Activated naive CD4-positive, alpha-beta T cell treated with anti-CD3 and anti-CD28 coated beads, Interleukin-2, amount 50 U/mL, for 16 hours (primary cell): Measurements from ENCODE around the gene ITIH5.
"Not testable (repeated sequence)": the region's sequence is repeated elsewhere in the genome, so short reads cannot be mapped to it uniquely, and the experiment has no call there.

ENCODE experiments used
- DNase-seq: peaks from one replicate; pipeline ENCODE4 v3.0.0-alpha.2; 2020

ITIH5 gene

DNA sequence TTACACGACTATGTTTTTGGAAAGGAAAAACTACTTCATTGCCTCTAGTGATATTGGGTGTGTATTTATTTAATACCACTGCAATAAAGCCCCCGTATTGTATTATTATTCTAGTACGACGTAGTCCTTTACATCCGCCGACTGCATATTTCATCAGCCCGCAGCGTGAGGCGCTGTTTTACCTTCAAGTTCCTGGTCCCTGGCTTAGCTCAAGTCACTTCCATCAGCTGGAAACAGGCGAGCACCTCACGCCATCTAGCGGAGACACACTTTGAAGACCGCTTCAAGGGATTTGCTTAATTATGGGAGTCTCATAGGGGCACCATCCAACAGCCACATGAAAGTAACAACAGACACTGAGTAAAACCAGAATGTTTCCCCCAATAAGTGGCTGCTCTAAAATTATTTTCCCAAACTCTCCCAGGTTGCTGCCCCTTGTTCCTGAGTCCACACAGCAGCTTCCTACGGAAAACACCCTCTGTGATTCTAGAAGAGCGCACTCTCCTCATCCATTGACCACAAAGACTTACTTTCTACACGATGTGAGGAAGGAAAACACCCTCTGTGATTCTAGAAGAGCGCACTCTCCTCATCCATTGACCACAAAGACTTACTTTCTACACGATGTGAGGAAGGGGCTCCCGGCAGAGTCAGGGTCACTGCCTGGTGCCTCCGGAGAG, 20.6 kb upstream of the ITIH5 start:
- DNase-seq = peak; percentile 76

DNA sequence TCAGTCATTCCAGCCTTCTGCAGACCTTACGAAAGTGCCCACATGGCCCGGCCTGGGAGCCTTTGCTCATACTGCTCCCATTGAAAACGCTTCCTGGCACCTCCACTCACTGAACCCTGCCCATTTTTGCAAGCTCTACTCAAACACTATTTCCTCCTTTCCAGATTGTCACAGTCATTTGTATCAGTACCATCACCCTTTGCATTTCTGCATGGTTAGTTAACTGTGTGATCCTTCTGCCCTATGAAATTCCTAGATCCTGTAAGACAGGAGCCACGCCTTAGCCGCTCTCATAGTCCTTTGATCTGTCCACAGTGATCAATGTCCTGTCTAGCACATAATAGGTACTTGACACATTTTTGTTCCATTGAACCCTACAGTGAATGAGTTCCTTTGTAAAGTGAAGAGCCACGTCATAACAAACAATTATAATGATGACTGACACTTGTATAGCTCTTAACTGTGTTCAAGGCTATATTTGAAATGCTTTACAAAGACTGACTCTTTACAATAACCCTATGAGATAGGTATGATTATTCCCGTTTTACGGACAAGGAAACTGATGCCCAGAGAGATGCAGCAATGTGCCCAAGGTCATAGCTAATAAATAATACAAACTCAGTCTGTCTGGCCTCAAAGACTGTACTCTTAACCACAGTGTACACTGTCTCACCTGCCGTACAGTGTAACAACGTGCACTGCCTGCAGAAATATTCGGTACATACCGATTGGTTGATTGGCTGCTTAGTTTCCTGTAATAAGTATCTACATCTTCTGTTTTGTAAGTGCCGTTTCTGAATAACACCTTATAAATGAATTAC, 19.8 kb upstream of the ITIH5 start:
- no peak for DNase-seq

DNA sequence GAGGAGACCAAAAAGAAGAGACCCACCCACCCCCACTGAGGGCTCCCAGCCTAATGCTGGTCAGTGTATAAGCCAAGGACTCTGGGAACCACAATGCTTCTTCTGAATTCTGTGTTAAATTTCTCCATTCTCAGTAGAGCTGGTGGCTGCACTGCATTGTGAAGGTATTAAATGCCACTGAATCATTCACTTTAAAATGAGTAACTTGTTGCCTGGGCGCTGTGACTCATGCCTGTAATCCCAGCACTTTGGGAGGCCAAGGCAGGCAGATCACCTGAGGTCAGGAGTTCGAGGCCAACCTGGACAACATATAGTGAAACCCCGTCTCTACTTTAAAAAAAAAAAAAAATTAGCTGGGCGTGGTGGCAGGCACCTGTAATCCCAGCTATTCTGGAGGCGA, 13.3 kb upstream of the ITIH5 start:
- not testable (repeated sequence) for DNase-seq

DNA sequence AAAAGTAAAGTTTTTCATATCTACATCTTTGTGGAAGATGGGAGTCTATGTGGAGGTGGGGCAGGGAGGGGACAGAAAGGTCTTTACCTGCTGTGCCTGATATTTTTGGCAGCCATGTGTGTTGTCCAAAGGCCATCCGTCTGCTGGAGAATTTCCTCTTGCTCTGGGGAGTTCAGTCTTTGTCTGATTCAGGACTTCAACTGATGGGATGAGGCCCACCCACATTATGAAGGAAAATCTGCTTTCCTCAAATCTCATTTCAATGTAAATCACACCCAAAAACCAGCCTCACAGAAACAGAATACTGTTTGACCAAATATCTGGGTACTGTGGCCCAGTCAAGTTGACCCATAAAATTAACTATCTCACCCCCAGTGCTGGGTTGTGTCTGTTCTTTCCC, 12.5 kb upstream of the ITIH5 start:
- no peak for DNase-seq

DNA sequence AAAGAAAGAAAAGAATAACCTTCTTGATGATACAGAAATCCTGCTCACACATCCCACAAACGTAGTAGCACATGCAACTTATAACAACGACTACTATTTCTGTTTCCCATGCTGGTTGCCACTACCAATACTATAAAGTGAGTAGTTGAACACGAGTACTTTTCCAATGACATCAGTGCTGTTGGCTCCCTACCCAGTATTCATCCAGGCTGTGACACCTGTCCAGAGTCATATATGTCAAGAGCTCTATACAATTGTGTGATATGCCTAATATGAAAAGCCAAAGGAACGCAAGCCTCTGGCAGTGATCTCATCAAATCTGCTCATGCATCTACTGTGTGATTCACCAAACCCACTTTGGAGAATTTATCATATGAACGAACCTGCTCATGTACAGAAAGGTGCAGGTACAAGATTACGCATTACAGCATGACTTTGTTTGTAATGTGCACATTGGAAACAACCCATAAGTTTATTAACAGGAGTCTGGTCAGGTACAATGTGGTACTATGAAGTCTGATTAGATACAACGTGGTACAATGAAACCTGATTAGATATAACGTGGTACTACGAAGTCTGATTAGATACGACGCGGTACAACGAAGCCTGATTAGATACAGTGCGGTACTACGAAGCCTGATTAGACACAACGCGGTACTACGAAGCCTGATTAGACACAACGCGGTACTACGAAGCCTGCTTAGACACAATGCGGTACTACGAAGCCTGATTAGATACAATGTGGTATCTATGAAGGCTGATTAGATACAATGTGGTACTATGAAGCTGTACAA, 5.8 kb upstream of the ITIH5 start:
- no peak for DNase-seq

DNA sequence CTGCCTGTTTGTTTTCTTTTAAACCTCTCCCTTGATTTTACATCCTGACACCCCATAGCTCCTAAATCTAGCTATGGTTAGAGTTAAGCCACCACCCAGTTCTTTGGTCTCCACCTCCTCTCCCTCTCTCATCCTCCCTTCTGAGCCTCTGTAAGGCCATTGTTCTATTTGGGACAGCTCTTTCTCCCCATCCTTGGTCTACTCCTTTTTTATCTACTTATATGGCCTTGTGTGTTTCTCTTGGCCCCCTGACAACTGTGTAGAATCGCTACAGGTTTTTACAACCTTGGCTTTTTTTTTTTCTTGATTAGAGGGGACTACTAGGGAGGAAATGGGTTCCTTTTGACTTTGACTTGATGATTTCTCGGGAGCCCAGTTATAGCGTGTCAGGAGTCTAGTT, 3.4 kb upstream of the ITIH5 start:
- DNase-seq = no peak

DNA sequence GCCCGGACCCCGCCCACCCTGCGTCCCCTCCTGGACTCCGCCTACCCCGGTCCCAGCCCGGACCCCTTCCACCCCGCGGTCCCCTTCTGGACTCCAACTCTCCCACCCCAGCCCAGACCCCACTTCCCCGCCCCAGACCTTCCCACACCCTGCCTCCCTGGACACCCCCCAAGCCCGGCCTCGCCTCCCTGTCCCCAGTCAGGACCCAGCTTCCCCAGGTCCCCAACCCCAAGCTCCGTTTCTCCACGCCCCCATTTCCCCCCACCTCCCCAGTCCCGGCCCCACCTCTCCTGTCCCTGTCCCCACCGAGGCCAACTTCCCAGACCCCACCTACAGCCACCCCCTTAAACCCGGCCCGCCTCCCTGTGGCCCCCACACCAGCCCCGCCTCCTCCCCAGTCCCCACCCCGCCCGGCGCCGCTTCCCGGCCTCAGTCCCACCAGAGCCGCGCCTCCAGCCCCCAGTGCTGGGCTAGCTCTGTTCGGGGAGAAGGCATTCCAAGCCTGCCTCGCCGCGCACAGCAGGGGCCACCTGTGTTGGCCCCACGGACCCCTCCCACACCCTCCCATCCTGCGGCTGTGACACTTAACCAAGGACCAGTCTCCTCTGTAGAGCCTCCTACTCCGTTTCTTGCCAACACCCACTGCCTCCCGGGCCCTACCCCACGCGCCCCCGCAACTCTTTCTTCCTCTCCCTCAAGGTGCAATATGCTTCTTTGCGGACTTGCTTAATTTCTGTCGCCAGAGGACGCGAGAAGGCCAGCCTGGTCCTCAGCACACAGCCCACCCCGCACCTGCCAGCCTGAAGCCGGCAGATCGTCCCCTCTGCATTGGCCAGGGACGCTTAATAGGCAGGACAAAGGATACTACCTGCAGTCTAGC, 736 bp upstream of the ITIH5 start:
- DNase-seq = peak; percentile 17

DNA sequence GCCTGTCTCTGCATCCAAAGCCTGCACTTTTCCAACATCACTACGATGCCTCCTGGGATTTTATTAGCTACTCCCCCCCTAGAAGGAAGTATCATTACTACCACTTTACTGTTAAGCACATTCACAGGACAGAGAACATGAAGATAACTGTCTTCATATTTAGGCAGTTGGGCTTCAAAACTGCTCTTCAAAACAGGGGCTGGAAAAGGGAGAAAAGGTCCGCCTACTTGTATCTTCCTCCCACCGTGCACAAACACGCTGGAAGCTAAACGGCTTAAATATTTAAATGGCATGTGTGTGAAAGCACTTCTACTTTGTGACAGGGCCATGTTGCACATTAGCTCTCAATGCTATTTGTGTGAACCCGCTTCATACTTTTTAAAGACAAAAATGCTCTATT, 999 bp downstream of the ITIH5 start:
- DNase-seq = no peak

DNA sequence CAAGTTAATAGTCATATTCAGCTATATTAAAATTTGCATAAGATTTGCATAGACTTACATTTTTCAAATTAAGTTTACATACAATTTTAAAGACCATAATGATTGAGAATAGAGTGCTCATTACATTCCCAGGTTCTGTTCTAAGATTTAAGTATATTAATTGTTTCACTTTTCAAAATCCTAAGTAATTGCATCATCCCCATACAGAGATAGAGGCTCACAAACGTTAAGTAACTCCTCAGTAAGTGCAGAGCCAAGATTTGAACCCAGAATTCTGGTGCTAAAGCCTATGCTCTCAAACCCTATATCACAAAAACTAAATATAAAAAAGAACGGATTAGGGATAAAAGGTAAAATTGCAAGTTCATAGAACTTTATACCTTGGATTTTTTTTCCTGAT, 2.1 kb downstream of the ITIH5 start:
- DNase-seq = no peak

DNA sequence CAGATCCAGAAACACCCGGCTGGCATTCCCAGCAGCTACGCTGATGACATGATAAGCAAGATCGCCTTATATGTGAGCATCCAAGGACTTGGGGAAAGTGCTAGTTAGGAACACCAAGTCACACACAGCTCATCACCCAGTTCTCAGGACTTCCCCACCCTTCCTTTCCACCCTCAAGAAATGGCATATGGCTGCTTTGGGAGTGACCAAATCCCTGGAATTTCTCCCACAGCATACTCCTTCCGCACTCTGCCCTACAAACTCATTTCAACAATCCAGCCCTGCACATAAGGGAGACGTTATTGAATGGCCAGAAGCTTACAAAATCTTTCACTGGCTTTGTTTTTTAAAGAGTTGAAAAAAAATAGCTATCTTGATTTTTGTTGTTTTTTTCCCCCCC, 4.2 kb downstream of the ITIH5 start:
- no peak for DNase-seq

DNA sequence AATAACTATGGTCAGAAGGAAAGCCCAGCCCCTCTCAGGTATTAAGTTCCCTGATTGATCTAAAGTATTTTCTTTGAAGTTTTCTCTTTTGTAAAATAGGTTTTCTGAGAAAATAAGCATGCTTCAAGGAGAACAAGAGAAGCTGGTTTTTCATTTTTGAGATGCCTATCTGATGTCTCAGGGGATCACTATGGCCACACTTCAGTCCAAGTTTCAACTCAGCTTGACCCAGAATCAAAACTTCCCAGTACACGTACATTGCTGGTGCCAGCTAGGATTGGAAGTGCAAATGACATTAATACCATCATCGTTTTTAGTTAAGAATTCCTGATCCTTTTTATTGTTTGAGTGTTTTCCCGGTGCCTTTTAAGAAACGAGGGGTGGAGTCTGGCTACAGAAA, 7.2 kb downstream of the ITIH5 start:
- no peak for DNase-seq

DNA sequence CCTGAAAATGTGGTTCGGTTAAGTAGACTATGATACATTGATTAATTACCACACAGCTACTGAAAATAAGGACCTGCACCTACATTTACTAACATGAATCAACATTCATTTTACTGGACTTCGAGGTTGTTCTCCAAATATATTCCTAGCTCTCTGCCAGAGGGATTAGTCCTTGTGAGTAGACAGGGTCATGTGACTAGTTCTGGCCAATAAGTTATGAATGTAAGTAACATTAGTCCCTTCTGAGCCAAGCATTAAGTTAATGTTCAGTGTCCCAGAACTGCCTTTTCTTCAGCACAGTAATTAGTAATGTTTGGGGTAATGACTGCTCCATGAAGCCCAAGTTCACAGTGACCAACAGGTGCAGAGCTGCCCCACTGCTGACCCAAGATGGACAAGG, 9.2 kb downstream of the ITIH5 start:
- DNase-seq = no peak

DNA sequence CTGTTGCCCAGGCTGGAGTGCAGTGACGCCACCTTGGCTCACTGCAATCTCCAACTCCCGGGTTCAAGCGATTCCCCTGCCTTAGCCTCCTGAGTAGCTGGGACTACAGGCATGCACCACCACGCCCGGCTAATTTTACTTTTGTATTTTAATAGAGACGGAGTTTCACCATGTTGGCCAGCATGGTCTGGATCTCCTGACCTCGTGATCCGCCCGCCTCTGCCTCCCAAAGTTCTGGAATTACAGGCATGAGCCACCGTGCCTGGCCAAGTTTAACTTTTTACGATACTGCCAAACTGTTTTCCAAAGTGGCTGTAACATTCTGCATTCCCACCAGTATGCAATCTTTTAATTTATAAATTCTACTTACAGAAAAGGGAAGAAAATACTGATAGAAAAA, 9.7 kb downstream of the ITIH5 start:
- not testable (repeated sequence) for DNase-seq

DNA sequence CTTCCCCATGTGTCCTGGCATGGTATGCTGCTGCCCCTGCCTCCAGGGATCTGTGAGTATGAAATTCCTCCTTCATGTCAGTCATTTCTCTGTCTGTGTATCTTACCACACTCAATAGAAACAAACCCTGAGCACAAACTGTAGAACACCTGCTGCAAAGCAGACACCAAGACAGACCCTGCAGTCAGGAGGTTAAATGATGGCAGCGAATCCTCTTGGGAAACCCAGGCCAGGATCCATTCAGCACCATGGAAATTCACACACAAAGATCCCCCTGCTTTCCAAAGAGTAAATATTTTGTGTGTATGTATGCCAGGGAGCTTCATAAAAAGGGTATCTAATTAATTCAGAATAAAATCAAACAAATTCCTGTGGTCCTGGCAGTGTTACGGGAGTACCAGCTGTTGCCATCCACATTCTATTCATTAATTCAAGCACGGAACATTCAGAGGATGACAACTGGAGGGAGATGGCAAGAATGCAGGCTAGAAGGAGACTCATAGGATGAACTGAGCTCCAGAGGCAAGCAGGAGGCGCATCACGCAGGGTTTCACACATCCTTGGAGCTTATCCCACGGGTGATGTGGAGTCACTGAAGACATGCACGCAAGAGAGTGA, 14.8 kb downstream of the ITIH5 start:
- DNase-seq = no peak

DNA sequence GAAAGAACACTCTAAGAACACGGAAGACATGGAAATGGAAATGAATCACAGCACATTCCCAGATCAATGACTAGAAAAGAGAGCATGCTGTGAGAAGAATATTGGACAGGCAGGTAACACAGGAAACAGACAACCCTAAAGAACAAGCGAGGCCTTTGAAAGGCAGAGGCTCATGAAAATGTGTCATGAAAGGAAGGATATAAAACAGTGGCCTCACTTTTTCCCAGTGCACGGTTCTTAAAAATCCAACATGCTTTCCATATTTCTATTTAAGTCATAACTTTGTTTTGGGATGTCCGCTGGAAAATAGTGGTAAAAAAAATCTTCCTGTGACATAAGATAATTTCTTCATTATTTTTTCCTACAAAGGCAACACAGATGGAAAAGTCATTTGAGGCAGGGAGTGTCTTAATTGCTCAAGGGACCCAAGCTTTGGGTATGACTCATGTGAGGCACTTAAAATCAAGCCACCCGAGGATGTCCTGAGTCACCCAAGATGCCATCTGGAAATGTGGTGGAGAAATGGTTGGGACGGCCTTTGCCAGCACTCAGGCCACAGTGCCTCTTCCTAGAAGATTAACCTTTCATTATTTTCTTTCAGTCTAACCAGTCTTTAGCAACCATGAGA, 17.0 kb downstream of the ITIH5 start:
- no peak for DNase-seq

DNA sequence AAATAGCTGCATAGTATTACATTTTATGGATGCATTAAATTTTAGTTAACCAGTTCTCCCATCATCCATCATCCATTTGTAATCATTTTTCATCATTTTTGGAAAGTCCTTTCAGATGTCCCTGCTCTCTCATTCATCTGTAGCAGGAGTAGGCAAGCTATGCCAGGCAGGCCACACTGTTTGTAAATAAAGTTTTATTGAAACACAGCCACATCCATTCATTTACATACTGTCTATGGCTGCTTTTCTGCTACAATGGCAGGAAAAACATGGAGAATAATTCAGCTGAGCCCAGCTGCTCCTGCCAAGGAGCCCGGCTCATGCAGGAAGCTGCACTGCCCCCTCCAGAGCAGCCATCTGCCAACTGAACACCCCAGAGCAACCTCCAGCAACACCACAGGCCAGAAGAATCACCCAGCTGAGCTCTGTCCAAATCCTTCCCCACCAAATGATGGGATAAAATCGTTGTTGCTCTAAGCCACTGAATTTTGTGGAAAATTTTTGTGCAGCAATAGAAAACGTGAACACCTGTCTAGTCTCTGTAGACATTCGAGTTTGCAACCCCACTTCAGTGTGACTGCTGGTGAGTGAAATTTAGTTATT, 19.6 kb downstream of the ITIH5 start:
- DNase-seq = no peak

DNA sequence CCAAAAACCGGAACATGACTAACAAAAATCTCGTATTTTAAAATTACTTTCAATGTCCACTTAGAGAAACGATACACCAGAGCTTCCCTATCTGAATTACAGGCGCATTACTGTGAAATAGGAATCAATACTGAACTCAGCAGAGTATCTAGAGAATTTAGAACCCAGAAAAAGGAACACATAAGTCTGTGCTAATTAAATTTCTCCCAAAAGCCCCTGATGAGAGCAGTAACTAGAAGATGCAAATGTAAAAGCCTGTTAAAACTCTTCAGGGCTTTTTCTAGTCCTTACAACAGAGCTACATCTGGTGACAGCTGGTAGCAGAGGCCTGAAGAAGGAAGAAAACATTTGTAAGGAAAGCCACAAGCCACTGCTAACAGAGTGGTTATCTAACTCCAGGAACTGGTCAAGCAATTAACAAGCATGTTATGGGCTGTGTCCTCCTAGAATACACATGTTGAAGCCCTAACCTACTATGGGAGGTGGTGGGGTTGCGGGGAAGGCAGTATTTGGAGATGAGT, 24.2 kb downstream of the ITIH5 start:
- DNase-seq = no peak

DNA sequence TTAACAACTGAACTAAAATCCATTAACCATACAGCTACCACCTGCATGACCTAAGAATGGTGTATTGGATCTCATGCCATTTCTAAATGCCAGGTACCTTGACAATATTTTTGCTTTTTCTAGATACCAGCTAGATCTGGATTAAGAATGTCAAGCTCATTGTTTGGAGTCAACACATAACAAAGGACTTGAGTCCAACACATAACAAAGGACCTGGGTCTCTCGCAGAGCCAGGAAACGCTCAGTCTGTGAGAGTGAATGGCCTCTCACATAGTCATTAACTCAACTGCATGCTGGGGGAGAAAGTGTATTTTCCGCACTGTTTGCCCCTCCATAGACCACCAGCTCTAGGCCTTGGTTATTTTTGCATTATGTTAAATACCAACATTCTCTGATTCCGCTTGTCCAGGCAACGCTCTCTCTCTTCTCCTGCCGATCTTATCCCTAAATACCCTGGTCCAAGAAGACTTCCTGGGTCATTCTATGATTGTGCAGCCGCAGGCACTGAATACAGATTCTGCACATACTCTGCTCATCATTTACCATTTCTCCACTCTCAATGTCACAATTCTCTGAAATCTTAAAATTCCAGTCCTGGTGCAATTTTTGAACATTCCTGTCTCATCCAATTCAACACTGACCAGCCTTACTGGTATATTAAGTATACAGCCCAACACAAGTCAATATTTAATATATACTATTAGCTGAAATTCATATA, 31.2 kb downstream of the ITIH5 start:
- DNase-seq = no peak

DNA sequence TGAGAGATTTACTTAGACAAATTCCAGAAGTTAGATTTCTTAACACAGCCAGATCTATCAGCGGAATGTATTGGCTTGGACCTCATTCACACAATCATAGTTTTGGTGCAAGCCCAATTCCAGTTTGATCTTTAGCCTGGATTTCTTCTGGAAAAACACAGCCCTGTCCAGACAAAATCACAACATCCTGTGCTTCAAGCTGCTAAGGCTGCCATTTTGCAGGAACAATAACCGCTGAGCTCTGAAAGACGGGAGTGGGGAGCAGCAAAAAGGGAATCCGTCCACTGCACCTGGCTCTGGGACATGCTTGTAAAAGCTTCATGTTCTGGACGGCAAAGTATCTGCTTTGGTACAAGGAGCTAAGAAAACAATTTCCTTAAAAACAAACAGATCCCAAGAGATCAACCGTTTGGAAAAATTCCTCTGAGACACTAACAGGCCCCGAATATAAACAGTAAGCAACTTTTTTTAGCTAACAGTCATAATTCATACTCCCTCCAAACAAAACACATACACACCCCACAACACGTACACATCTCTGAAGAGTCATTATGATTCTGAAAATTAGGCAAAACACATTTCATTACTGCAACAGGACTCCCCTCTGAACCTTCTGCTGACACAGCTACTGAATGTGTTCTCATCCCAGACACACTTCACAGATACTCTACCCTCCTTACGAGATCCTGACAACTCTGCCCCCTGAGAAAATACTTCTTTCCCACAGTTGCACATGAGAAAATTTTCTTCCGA, 32.4 kb downstream of the ITIH5 start:
- DNase-seq = no peak

DNA sequence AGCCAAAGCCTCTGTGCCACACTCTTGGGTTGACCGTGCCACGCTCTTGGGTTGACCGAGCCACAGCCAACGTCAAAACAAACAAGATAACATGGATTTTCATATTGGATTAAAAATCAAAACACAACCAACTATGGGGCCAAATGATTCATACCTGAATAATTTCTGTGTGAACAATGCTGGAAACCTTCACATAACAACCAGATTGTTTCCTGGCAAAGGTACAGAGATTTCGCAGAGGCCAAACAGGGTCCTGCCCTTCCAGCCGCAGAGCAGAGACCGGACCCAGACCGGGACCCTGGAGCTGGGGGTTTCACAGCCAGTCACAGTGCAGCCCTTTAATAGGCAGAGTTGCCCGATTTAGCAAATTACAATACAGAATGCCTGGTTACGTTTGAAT, 40.5 kb downstream of the ITIH5 start:
- no peak for DNase-seq
